Inflammatory macrophage treated with lipopolysaccharide for 1 hour (primary cell): ENCODE data around the gene TTLL7.

ENCODE experiments used
- DNase-seq, 2 donors: peaks; one replicate each; pipeline ENCODE4 v3.0.0-alpha.2; 2020 to 2022

The TTLL7 gene

GRCh38 chr1:83860490-83861221, 138.3 kb downstream of the TTLL7 start:
- peak; percentile 17 to 84 for DNase-seq

- DNase-seq = no peak
Observed at GRCh38 chr1:83857716-83858115, 141.2 kb downstream of the TTLL7 start.

- peak; percentile 6 to 33 for DNase-seq
Observed at GRCh38 chr1:83857103-83857502, 141.8 kb downstream of the TTLL7 start.

- no peak for DNase-seq
Observed at GRCh38 chr1:83856381-83856780, 142.6 kb downstream of the TTLL7 start.

GRCh38 chr1:83854456-83854855, 144.5 kb downstream of the TTLL7 start:
- DNase-seq = no peak

- no peak for DNase-seq
Observed at GRCh38 chr1:83850834-83851233, 148.1 kb downstream of the TTLL7 start.

GRCh38 chr1:83849191-83850061, 149.5 kb downstream of the TTLL7 start:
- DNase-seq = no peak

- no peak for DNase-seq
Observed at GRCh38 chr1:83846138-83846537, 152.8 kb downstream of the TTLL7 start.

GRCh38 chr1:83845437-83846071, 153.4 kb downstream of the TTLL7 start:
- peak; percentile 17 to 21 for DNase-seq

GRCh38 chr1:83844546-83844945, 154.4 kb downstream of the TTLL7 start:
- no peak for DNase-seq

GRCh38 chr1:83839566-83840173, 159.3 kb downstream of the TTLL7 start:
- DNase-seq = peak; percentile 16 to 23

GRCh38 chr1:83838573-83838972, 160.4 kb downstream of the TTLL7 start:
- no peak for DNase-seq

- DNase-seq = no peak
Observed at GRCh38 chr1:83836543-83836942, 162.4 kb downstream of the TTLL7 start.

- no peak for DNase-seq
Observed at GRCh38 chr1:83834621-83835264, 164.2 kb downstream of the TTLL7 start.

GRCh38 chr1:83832194-83832593, 166.7 kb downstream of the TTLL7 start:
- DNase-seq = no peak

GRCh38 chr1:83829106-83829505, 169.8 kb downstream of the TTLL7 start:
- DNase-seq = peak; percentile 9 to 13

GRCh38 chr1:83828456-83828855, 170.5 kb downstream of the TTLL7 start:
- DNase-seq = no peak

- DNase-seq = no peak
Observed at GRCh38 chr1:83827741-83828140, 171.2 kb downstream of the TTLL7 start.

- peak in 1 of 2 donors; percentile 1 for DNase-seq
Observed at GRCh38 chr1:83822208-83822607, 176.7 kb downstream of the TTLL7 start.

GRCh38 chr1:83819436-83819835, 179.5 kb downstream of the TTLL7 start:
- no peak for DNase-seq

GRCh38 chr1:83818916-83819315, 180.0 kb downstream of the TTLL7 start:
- peak; percentile 85 to 92 for DNase-seq

GRCh38 chr1:83816836-83817235, 182.1 kb downstream of the TTLL7 start:
- no peak for DNase-seq

GRCh38 chr1:83815330-83815729, 183.6 kb downstream of the TTLL7 start:
- DNase-seq = no peak
